CD4-positive, alpha-beta T cell treated with Interferon gamma for 1 hour (primary cell): Measurements from ENCODE around the gene IL25.
A peak's percentile ranks its signal among the peaks of the same experiment; 100 is the strongest.
"Not testable (repeated sequence)": the region's sequence is repeated elsewhere in the genome, so short reads cannot be mapped to it uniquely, and the experiment has no call there.

Experiments
- DNase-seq: peaks from one replicate; pipeline ENCODE4 v3.0.0-alpha.2; 2020

The IL25 gene

GRCh38 chr14:23376482-23377197 is 4.0 kb downstream of the IL25 start, which contains the start of gene CMTM5:
Gene CMTM5 (plus strand): TSS chr14:23377046. CDS start chr14:23377252, 206 bp downstream.
- DNase-seq = no peak

DNA sequence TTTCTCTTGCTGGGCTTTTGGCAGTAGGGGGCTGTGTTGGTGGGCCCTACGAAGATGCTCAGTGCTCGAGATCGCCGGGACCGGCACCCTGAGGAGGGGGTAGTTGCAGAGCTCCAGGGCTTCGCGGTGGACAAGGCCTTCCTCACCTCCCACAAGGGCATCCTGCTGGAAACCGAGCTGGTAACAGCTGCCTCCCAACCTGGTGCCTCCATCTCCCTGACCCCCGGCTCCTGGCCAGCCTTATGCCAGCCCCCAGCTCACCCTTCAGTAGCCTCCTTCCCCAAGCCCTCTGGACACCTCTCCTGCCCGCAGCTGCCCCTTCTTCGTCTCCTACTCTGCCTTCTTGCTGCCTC is 4.6 kb downstream of the IL25 start:
- no peak for DNase-seq

DNA sequence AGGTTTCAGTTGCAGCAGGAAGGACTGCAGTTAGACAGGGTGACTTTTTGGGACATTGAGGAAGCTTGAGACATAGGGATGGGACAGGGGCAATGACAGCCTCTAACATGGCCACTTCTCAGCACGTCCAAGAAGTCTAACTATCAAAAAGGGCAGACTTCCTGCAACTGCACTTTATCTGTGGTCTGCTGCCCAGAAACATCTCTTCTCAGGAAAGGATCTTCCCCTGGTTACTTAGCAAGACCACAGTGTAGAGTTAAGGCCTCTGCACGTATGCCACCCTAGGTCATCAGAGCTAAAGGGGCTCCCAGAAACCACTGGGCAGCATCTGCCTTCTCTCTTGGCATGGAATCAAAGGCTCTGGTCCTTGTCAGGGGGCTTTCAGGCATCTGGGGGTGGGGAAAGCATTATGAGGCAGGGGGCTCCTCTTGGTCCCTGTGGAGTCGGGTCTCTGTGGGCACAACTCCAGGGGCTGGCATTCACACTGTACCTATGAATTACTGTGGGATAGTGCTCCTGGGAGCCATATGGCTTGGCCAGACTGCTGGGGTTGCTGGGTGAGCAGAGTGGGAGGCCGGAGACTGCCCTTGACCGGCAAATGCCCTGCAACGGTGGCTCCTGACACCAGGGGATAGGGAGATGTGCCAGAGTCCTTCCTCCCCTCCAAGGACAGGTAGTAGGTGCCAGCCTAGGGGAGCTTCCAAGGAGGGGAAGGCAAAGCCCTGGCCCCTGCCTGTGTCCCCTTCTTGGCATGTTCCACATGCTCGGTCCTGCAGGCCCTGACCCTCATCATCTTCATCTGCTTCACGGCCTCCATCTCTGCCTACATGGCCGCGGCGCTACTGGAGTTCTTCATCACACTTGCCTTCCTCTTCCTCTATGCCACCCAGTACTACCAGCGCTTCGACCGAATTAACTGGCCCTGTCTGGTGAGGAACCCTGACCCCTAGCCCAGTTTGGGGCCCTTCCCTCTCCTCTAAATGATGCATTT is 5.3 kb downstream of the IL25 start:
- DNase-seq = no peak

- no peak for DNase-seq
Observed at GRCh38 chr14:23378612-23379220, 6.1 kb downstream of the IL25 start.

DNA sequence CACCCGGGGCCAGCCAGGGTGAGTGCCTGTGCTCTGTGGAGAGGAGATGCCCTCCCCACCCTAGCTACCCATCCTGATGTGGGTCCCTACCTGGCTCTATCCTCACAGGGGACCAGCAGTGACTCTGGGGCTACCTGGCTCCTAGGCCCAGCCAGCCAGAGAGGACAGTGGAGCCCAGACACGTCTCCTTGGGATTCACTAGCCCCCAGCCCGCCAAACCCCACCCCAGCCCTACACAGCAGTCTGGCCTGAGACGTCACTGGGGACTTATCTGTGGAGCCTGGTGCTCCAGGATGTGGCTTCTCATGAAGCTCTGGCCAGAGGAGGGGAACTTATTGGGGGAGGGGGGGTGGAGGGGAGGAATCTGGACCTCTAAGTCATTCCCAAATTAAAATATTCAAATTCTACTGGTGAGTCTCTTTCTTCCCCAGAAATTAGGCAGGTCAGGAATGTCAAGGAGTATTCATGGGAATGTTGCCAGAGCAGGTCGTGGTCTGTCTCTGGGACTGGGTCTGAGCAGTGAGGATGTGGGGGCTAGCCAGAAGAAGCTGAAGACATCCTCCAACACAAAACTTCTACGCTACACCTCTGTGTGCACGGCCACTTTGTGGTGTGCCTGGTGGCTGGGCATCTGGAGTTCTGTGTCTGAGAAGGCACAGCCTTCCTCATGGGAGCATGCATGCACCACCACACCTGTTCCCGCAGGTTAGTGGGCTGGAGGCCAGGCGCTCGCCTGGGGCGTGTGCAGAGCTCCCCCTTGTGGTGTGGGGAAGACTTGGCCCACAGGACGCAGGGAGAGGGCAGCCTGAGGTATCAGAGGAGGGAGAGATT is 7.0 kb downstream of the IL25 start:
- DNase-seq = peak; percentile 55

- DNase-seq = no peak
Observed at GRCh38 chr14:23380197-23380914, 7.7 kb downstream of the IL25 start.

- no peak for DNase-seq
Observed at GRCh38 chr14:23380976-23381375, 8.4 kb downstream of the IL25 start.

DNA sequence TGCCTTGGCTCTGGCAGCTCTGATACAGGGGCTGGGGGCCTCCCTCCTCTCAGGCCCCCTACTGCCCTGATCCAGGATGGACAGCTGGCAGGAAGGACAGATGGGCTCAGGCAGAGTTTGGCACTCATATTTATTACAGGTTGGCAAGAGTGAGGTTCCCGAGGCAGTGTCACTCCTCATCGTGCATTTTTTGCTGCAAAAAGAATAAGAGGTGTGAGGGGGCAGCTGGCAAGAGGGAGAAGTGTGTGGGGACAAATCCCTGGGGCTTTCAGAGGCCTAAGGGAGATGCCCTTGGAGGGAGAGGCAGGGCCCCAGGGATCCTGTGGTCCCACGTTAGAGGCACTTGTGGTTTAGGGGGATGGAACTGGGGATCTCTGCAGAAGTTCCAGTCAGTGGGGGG is 9.3 kb downstream of the IL25 start:
- DNase-seq = no peak

DNA sequence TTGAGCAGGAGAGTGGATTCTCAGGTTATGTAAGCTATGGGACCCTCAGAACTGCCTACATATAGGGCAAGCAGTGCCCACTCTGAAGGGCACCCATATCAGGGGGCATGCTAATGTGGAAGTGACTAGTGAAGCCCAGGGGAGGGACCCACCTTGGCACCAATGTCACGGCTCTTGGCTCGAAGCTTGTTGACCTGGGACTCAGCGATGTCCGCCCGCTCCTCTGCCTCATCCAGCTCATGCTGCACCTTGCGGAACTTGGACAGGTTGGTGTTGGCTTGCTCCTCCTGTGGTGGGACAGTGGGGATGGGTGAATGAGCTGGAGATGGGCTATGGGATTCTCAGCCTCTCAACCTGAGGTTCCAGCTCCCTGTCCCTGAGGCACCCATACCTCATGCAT is 9.7 kb downstream of the IL25 start:
- no peak for DNase-seq

DNA sequence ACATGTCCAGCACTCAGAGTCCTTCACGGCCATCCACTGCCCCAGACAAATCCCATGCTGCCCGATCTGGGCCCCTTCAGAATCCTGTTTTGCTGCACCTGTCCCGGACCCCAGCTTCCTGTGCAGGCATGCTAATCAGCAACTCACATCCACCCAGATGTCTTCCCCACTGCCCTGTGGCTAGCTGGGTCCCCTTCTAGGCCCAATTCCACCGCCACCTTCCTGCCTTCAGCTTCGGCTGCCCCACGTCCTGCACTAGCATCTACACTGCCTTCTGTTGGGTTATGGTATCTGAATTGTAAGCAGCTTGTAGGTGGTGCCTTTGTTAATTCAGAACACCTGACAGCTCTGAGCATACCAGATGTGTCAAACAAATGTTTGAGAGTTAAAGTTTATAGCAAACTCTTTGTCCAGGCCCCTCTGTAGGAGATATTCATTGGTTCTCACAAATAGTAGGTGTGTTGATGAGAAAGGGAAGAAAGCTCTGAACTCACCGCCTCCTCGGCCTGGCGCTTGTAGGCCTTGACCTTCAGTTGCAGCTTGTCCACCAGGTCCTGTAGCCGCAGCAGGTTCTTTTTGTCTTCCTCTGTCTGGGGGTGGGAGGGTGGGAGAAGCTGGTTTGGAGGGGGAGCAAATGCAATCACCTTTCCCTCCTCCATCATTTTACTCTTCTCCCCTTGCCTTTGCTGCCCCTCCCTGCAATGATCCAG is 10.3 kb downstream of the IL25 start:
- DNase-seq = no peak

GRCh38 chr14:23384364-23385080 is 11.9 kb downstream of the IL25 start:
- no peak for DNase-seq

DNA sequence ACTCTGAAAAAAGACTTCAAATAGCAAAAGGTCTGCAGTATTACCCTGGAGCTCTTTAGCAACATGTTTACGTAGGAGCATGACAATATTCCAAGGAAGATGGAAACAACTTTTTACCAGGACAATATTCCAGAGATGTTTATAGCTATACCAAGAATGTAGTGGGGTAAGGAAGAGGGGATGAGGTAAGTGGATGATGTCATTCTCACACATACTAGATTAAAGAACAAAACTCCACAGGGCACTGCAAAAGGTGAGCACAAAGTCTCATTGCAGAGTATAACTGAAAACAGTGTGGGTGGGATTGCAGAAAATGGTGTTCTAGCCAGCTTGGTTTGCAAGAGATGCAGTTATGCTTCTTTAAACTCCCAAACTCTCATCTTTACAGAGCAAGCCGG is 12.6 kb downstream of the IL25 start:
- DNase-seq = no peak

DNA sequence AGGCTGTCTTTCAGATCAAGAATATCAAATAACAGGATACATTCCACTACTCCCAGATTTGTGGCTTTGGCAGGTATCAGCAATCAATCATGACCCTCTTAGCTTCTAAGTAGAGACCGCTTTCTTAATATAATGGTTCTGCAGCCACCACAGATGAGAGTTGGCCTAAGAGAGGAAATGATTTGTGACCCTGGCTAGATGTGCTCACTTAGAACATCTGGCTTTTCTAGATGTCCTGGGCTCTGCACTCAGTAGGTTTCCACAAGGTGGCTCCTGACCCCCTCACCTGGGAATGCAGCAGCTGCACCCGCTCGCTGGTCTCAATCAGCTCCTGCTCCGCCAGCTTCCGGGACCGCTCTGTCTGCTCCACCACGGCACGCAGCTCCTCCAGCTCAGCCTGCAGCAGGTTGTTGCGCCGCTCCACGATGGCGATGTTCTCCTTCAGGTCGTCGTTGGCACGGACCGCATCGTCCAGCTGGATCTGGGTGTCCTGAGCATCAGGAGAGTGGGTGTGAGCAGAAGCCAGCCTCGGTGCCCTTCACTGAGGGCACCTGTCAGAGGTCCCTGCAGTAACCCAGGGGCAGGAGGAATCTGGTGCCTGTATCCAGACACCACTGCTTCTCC is 13.1 kb downstream of the IL25 start:
- no peak for DNase-seq

DNA sequence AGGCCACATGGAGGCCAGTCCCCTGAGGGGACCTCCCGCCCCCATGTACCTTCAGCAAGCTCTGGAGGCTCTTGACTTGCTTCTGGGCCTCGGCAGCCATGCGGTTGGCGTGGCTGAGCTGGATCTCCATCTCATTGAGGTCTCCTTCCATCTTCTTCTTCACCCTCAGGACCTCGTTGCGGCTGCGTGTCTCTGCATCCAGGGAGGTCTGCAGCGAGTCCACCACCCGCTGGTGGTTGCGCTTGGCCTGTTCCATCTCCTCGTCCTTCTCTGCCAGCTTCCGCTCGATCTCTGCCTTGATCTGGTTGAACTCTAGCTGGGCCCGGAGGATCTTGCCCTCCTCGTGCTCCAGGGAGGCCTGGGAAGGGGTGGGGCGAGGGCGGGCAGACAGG is 13.7 kb downstream of the IL25 start:
- DNase-seq = not testable (repeated sequence)

DNA sequence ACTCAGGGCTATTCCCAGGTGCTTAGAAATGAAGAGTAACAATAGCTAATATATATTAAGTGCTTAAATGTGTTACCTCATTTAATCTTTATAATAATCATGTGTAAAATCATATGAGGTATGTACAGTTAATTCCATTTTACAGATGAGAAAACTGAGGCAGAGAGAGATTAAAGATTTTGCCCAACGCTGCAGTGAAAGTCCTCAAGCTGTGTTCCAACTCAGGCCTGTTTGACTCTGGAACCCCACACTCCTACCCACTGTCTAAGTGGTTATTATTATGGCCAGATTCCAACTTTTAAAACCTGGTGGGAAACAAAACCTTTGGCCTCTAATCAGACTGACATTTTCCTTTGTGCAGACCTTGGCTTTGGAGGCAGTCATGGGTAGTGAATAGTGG is 14.4 kb downstream of the IL25 start:
- no peak for DNase-seq

GRCh38 chr14:23387916-23388882 is 15.6 kb downstream of the IL25 start:
- DNase-seq = no peak

DNA sequence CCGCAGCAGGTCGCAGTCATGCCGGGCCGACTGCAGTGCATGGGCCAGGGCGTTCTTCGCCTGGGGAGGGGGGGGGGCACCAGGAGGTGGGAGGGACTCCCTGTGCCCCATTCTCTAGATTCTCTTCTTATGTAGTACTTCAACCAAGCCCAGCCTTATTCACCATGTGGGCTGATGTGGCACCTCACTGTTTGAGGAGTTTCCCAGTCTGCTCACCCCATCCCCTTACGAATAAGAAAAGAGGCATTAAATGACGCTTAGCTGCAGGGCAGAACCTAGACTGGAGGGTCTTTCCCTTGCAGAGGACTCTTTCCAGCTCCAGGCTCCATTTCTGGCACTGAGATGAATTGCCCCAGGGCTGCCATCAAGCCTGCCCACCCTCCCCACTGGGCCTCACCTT is 16.4 kb downstream of the IL25 start:
- DNase-seq = no peak

DNA sequence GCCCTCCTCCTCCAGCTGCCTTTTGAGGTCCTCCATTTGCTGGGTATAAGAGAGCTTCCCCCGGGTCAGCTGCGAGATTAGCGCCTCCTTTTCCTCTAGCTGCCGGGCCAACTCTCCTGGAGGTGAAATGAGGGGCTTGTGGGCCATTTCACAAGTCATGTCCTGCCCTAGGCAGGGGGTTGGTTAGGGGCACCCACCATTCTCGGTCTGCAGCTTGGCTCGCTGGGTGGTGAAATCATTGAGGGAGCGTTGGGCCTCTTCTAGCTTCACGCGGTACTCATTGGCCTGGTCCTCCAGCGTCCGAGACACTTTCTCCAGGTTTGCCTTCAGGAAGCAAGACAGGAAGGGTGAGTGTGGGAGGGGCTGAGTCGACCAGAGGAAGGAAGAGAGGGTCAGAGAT is 16.8 kb downstream of the IL25 start:
- DNase-seq = no peak

DNA sequence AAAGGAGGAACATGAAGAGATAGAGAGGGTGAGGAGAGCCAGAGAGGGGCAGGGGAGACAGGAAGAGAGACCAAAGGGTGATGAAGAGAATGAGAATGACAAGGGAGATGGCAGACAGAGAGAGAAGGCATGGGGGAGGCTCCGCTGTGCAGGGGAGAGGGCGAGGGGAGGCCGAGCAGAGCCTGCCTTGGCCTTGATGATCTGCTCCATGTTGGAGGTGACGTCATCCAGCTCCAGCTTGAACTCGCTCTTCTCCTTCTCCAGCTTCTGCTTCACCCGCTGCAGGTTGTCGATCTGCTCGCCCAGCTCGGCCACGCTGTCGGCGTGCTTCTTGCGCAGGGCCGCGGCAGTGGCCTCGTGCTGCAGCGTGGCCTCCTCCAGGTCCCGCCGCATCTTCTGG is 17.3 kb downstream of the IL25 start:
- not testable (repeated sequence) for DNase-seq
